Activated T-cell treated with anti-CD3 and anti-CD28 coated beads, Interleukin-2, amount 50 U/mL, for 1 hour (primary cell): ENCODE results near the gene CYP51A1.
"Not testable (repeated sequence)": the region's sequence is repeated elsewhere in the genome, so short reads cannot be mapped to it uniquely, and the experiment has no call there.

Experiments used
- DNase-seq: peaks from one replicate; pipeline ENCODE4 v3.0.0-alpha.2; 2020

The CYP51A1 gene

GRCh38 chr7:92134271-92135051 lies at the start of gene CYP51A1:
Gene CYP51A1 (minus strand): TSS chr7:92134477. CDS start chr7:92134364, 113 bp downstream.
- DNase-seq = peak; percentile 97

- DNase-seq = peak; percentile 94
These were observed 44.9 kb upstream of the CYP51A1 start, which contains the start of gene LRRD1 for GRCh38 chr7:92178928-92179924. Gene LRRD1 (minus strand): TSS chr7:92179142. CDS start chr7:92165202, 13,940 bp downstream.

GRCh38 chr7:92177362-92177761 lies 43.1 kb upstream of the CYP51A1 start:
- DNase-seq = no peak

DNA sequence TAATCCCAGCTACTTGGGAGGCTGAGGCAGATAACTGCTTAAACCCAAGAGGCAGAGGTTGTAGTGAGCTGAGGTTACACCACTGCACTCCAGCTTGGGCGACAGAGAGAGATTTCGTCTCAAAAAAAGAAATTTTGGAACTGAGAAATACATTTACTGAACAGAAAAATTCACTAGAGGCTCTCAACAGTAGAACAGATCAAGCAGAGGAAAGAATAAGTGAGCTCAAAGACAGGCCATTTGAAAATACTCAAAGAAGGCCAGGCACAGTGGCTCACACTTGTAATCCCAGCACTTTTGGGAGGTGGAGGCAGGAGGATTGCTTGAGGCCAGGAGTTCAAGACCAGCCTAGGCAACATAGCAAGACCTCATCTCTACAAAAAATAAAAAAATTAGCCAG lies 35.3 kb upstream of the CYP51A1 start:
- not testable (repeated sequence) for DNase-seq

DNA sequence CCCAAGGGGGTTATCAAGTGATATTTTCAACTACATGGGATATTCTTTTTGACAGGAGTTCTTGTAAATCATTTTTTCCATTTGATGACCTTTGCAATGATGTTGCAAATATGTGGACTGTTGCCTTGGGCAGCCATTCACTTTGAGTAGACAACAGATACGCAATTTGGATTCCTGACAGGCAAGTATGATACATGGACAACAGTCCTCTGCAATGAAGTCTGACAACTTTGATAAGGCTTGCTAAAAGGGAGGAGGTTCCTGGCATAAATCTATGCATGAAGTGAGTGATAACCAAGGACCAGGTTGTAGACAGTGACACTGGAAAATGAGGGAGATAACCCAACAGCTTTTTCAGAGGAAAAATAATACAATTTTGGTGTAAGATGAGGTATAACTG lies 27.0 kb upstream of the CYP51A1 start:
- DNase-seq = no peak

GRCh38 chr7:92158660-92159575 lies 24.6 kb upstream of the CYP51A1 start:
- DNase-seq = no peak

GRCh38 chr7:92156990-92157389 lies 22.7 kb upstream of the CYP51A1 start:
- DNase-seq = no peak

- DNase-seq = no peak
These were observed 20.9 kb upstream of the CYP51A1 start for GRCh38 chr7:92155108-92155739.

- DNase-seq = no peak
These were observed 16.3 kb upstream of the CYP51A1 start for GRCh38 chr7:92150450-92151017.

DNA sequence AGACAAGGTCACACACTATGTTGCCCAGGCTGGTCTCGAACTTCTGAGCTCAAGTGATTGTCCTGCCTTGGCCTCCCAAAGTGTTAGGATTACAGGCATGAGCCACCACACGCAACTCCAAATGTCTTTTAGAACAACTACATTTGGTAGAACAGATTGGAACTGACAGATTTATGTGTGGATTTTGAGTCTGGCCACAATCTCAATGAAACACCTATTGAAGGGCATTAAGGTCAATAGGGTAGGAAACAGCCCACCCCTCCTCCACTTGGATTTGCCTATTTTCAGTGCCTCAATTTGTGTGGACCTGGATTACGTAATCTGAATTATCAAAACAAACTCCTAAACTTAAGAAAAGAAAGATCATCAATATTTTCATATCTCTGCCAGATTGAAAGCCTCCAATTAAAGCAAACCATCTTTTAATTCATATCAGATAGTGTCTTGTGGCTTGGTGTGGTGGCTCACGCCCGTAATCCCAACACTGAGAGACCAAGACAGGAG lies 15.5 kb upstream of the CYP51A1 start:
- no peak for DNase-seq

GRCh38 chr7:92143192-92143880 lies 9.1 kb upstream of the CYP51A1 start:
- DNase-seq = not testable (repeated sequence)

DNA sequence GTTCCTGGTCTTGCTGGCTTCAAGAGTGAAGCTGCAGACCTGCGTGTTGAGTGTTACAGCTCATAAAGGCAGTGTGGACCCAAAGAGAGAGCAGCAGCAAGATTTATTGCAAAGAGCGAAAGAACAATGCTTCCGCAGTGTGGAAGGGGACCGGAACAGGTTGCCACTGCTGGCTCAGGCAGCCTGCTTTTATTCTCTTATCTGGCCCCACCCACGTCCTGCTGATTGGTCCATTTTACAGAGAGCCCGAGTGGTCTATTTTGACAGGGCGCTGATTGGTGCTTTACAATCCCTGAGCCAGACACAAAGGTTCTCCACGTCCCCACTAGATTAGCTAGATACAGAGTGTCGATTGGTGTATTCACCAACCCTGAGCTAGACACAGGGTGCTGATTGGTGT lies 8.5 kb upstream of the CYP51A1 start:
- not testable (repeated sequence) for DNase-seq

DNA sequence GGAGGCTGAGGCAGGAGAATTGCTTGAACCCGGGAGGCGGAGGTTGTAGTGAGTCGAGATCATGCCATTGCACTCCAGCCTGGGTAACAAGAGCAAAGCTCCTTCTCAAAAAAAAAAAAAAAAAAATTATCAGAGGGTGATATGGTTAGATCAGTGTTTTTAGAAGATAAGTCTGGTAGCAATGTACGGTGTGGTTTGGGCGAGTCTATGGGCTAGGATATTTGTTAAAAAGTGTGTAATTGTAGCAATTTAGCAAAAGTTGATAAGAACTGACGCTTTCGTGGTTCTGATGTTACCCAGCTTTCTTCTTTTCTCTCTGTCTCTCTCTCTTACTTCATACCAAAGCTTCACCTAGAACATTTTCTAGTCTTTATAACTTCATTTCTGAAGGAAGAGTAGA lies 6.9 kb upstream of the CYP51A1 start:
- no peak for DNase-seq

GRCh38 chr7:92137557-92137956 lies 3.3 kb upstream of the CYP51A1 start:
- no peak for DNase-seq

- no peak for DNase-seq
These were observed 994 bp upstream of the CYP51A1 start for GRCh38 chr7:92135052-92135889.

DNA sequence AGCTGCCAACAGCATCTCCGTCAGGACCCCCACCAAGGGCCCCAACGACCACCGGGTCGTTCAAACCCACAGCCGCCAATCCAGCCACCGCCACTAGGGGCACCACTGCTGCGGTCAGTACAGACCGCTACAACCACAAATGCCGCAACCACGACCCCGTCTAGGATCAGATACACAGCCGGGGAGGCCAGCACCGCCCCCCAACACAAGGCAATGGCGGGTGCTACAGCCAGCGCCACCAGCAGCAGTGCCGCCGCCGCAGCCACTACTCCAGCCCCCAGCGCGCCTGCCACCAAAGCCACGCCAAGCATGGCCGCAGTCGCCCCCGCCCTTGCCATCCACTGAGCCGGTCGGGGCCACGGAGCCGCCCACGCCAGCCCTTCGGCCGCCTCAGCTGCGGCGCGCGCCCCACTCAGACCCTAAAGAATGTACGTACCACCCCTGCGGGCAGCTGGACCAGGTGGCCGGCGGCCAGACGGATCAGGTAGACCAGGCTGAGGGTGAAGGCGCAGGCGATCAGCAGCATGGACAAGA lies 473 bp downstream of the CYP51A1 start:
- peak; percentile 69 for DNase-seq

GRCh38 chr7:92133133-92133736 lies 1.0 kb downstream of the CYP51A1 start:
- DNase-seq = no peak

DNA sequence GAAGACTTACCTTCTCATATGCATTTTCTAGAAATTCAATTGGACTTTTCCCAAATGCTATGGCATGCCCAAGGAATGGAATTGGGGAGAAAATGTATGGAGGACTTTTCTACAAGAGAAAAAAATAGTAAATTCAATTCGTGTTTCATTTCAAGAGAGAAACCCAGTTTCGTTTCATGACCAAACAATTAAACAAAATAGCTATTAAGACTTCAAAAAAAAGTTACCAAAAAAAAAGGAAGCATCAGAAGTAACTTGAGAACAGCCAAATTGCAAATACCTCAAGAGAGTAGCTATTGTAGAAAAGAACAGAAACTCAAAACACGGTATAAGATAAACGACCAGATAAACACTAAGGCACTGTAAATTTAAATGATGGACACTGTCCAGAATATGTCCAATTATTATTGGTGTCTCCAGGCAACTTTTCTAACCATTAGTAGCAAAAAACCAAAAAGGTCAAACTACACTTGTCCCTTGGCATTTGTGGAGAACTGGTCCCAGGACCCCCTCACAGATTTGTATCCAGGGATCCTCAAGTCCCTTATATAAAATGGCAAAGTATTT lies 2.4 kb downstream of the CYP51A1 start:
- no peak for DNase-seq

DNA sequence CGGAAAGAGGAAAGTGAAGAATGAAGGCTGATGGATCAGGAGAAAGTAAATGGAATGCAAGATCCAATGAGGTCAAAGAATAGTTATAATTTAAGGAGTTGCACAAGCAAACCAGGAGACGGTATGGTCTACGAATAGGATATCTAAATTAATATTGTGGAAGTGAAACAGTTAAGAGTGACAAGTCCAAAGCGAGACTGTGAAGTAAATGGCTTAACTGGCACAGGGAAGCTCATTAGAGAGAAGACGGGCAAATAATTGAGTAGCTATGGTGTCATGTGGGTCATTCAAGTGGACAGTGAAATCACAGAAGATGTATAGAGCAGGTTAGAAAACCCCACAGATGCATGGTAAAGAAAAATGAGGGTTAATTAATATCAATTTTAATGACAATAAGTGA lies 3.2 kb downstream of the CYP51A1 start:
- no peak for DNase-seq
